OCI-LY1 (cell line): ENCODE measurements around the gene ZNF609.

Experiments used
- H2AFZ ChIP-seq: fragments of 200-600 bp; sonication (generic), shearing (Covaris generic); 2 replicates; pipeline ENCODE4 v1.6.0; 2014; ENCODE audit warnings: antibody characterized with exemption, mild to moderate bottlenecking, low read length
- H3F3A ChIP-seq: fragments of 200-600 bp; sonication (generic), shearing (Covaris generic); 2 replicates; pipeline ENCODE4 v1.6.0; 2014; ENCODE audit warnings: mild to moderate bottlenecking, antibody characterized with exemption, low read length, moderate library complexity; ENCODE audit not compliant: insufficient read depth
- H3K27ac ChIP-seq: fragments of 200-600 bp; sonication (generic); 2 replicates; pipeline ENCODE4 v1.5.1; 2014; ENCODE audit warnings: low read length, mixed run types, mild to moderate bottlenecking, low read depth; ENCODE audit not compliant: poor library complexity, severe bottlenecking
- H3K27me3 ChIP-seq: fragments of 200-600 bp; sonication (generic); 2 replicates; pipeline ENCODE4 v1.6.0; 2014; ENCODE audit warnings: antibody characterized with exemption, mild to moderate bottlenecking, low read length, moderate library complexity; ENCODE audit not compliant: insufficient read depth
- H3K36me3 ChIP-seq: fragments of 200-600 bp; sonication (generic); 2 replicates; pipeline ENCODE4 v1.6.1; 2014; ENCODE audit warnings: mild to moderate bottlenecking, antibody characterized with exemption, low read length, moderate library complexity, mixed read lengths; ENCODE audit not compliant: insufficient read depth
- H3K4me1 ChIP-seq: fragments of 200-600 bp; sonication (generic); 2 replicates; pipeline ENCODE4 v1.5.1; 2014; ENCODE audit warnings: mild to moderate bottlenecking, low read length, moderate library complexity; ENCODE audit not compliant: insufficient read depth, severe bottlenecking
- H3K4me2 ChIP-seq: fragments of 200-600 bp; sonication (generic), shearing (Covaris generic); 2 replicates; pipeline ENCODE4 v1.6.1; 2014; ENCODE audit warnings: low read length
- H3K4me3 ChIP-seq: fragments of 200-600 bp; sonication (generic); 2 replicates; pipeline ENCODE4 v1.5.1; 2014; ENCODE audit warnings: low read length, low read depth, mild to moderate bottlenecking, mixed read lengths; ENCODE audit not compliant: poor library complexity, severe bottlenecking
- H3K79me2 ChIP-seq: fragments of 200-600 bp; shearing (Covaris generic); 2 replicates; pipeline ENCODE4 v1.6.1; 2016; ENCODE audit warnings: mixed run types, low read length, mixed read lengths; ENCODE audit not compliant: insufficient read depth
- H3K9ac ChIP-seq: fragments of 200-600 bp; sonication (generic), shearing (Covaris generic); 2 replicates; pipeline ENCODE4 v1.6.1; 2014; ENCODE audit warnings: mild to moderate bottlenecking, low read length, mixed read lengths
- H3K9me2 ChIP-seq: fragments of 200-600 bp; sonication (generic), shearing (Covaris generic); 2 replicates; pipeline ENCODE4 v1.6.1; 2014; ENCODE audit warnings: low read depth, mild to moderate bottlenecking, low read length, mixed read lengths
- H3K9me3 ChIP-seq: fragments of 200-600 bp; shearing (Covaris generic); 2 replicates; pipeline ENCODE4 v1.6.1; 2014; ENCODE audit warnings: low read length, mixed read lengths
- H4K20me1 ChIP-seq: fragments of 200-600 bp; sonication (generic), shearing (Covaris generic); 2 replicates; pipeline ENCODE4 v1.6.0; 2016; ENCODE audit warnings: mild to moderate bottlenecking, low read length; ENCODE audit not compliant: insufficient read depth
- EZH2 ChIP-seq: fragments of 200-600 bp; sonication (generic), shearing (Covaris generic); IDR thresholded peaks from 2 replicates; pipeline ENCODE4 v1.8.0; 2017; ENCODE audit warnings: borderline replicate concordance, mixed run types, mild to moderate bottlenecking, antibody characterized with exemption, low read length, moderate library complexity, mixed read lengths
- TF ChIP-seq, protein P1 (sequence below): fragments of 200-600 bp; sonication (generic), shearing (Covaris generic); IDR thresholded peaks from 2 replicates; pipeline ENCODE4 v1.5.1; 2017; ENCODE audit warnings: mild to moderate bottlenecking, antibody characterized with exemption, low read length, moderate library complexity, mixed read lengths

The ZNF609 gene

DNA sequence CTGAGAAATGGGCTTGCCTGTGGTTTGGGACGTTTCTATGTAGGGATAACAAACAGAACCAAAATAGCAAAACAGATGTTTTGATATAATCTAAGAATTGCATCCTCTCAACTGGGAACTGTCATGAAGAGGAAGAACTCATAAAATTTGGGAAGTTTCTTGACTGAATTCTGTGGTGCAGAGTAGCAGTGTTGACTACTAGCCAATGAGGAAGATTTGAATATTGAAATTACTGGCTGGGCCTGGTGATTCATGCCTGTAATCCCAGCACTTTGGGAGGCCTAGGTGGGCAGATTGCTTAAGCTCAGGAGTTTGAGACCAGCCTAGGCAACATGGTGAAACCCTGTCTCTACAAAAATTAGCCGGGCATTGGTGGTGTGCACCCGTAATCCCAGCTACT, 42.2 kb downstream of the ZNF609 start:
- no peak overlapping the region for H2AFZ ChIP-seq
- H3K9ac ChIP-seq = no peak overlapping the region
- H3K4me3 ChIP-seq = no peak overlapping the region
- peaks cover 49% of the 10 kb centered on the region for H3K36me3 ChIP-seq
- no peaks in the 10 kb centered on the region for H3K9me3 ChIP-seq
- TF ChIP-seq, protein P1, sequence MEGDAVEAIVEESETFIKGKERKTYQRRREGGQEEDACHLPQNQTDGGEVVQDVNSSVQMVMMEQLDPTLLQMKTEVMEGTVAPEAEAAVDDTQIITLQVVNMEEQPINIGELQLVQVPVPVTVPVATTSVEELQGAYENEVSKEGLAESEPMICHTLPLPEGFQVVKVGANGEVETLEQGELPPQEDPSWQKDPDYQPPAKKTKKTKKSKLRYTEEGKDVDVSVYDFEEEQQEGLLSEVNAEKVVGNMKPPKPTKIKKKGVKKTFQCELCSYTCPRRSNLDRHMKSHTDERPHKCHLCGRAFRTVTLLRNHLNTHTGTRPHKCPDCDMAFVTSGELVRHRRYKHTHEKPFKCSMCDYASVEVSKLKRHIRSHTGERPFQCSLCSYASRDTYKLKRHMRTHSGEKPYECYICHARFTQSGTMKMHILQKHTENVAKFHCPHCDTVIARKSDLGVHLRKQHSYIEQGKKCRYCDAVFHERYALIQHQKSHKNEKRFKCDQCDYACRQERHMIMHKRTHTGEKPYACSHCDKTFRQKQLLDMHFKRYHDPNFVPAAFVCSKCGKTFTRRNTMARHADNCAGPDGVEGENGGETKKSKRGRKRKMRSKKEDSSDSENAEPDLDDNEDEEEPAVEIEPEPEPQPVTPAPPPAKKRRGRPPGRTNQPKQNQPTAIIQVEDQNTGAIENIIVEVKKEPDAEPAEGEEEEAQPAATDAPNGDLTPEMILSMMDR = no peak
- TF ChIP-seq EZH2 = no peak
- H3K79me2 ChIP-seq = peaks cover 15% of the 10 kb centered on the region
- no peaks in the 10 kb centered on the region for H3K9me2 ChIP-seq
- H3F3A ChIP-seq = peaks cover 4% of the 10 kb centered on the region; the same call in 1 of the 2 replicates
- peak overlapping the region; percentile 38; the same call in 1 of the 2 replicates for H3K4me2 ChIP-seq
- H4K20me1 ChIP-seq = no peaks in the 10 kb centered on the region
- peaks cover 30% of the 10 kb centered on the region for H3K4me1 ChIP-seq
- H3K27ac ChIP-seq = no peak overlapping the region
- H3K27me3 ChIP-seq = no peaks in the 10 kb centered on the region

DNA sequence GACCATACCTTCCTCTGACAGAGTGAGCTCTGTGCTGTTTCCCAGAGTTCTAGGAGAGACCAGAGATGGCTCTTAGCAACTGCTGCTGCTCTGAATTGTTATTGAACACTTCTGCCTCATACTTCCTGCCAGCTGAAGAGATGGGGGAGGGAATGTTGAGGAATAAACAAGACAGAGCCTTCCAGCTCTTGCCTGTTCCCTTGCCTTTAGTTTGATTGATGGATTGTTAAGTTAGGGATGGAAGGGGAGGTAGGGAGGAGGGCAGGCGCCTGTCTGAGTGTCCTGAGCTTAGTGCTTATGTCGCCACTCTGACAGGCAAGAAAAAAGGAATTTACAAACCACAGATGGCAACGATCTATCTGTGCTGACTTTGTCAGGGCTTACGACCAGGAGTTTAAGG, 42.8 kb downstream of the ZNF609 start:
- Histone ChIP-seq H3K79me2 (peaks cover 21% of the 10 kb centered on the region), H3K4me2 (peak overlapping the region; percentile 38), H3K4me1 (peaks cover 37% of the 10 kb centered on the region)

DNA sequence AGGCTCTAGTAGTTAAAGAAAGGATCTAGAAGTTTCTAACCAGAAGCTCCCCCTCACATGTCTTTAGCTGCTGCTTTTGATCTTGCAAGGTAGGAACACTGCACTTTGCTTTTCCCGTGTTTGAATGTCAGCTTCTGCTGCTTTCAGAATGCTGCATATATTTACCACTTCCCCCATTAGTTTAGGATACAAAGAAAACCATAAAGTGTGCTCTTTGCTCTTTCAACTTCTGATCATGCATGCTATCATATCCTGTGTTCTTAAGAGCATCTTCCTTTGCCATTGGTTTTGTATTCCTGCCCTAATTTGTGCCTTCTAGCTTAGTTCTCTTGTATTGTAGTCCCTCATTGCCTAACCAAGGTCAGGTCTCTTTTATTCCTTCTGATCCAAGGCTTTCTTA, 43.3 kb downstream of the ZNF609 start:
- H3F3A ChIP-seq = peaks cover 4% of the 10 kb centered on the region; the same call in 1 of the 2 replicates
- peak overlapping the region; percentile 38; the same call in 1 of the 2 replicates for H3K4me2 ChIP-seq
- H3K9me3 ChIP-seq = no peaks in the 10 kb centered on the region
- H3K36me3 ChIP-seq = peaks cover 49% of the 10 kb centered on the region
- H2AFZ ChIP-seq = no peak overlapping the region
- H3K9me2 ChIP-seq = no peaks in the 10 kb centered on the region
- peak overlapping the region; percentile 52 for H3K27ac ChIP-seq
- H3K27me3 ChIP-seq = no peaks in the 10 kb centered on the region
- peaks cover 40% of the 10 kb centered on the region for H3K4me1 ChIP-seq
- H4K20me1 ChIP-seq = no peaks in the 10 kb centered on the region
- peak overlapping the region; percentile 30; the same call in 1 of the 2 replicates for H3K9ac ChIP-seq
- peaks cover 24% of the 10 kb centered on the region for H3K79me2 ChIP-seq
- H3K4me3 ChIP-seq = no peak overlapping the region
- no peak for TF ChIP-seq EZH2
- TF ChIP-seq, protein P1 = no peak

More for the DNA sequence above, 42.8 kb downstream of the ZNF609 start:
- Histone ChIP-seq H3K9me3 (no peaks in the 10 kb centered on the region), H2AFZ (no peak overlapping the region), H4K20me1 (no peaks in the 10 kb centered on the region), H3K9ac (peak overlapping the region; percentile 30; the same call in 1 of the 2 replicates), H3F3A (peaks cover 4% of the 10 kb centered on the region; the same call in 1 of the 2 replicates), H3K27ac (peak overlapping the region; percentile 52), H3K9me2 (no peaks in the 10 kb centered on the region), H3K27me3 (no peaks in the 10 kb centered on the region), H3K36me3 (peaks cover 49% of the 10 kb centered on the region), H3K4me3 (peak overlapping the region; percentile 8)
- TF ChIP-seq EZH2 = no peak
- TF ChIP-seq, protein P1 = no peak
